Fibroblast of gingiva (primary cell): Measurements from ENCODE around the gene LYVE1.

Experiments
- DNase-seq: peaks from one replicate; pipeline ENCODE4 v3.0.0-alpha.2; 2011; ENCODE audit warnings: low read depth

Gene LYVE1

GRCh38 chr11:10522921-10523320 lies 45.5 kb downstream of the LYVE1 start:
- no peak for DNase-seq

- DNase-seq, result no peak
Observed at GRCh38 chr11:10522276-10522675, 46.2 kb downstream of the LYVE1 start.

GRCh38 chr11:10520562-10520961 lies 47.9 kb downstream of the LYVE1 start:
- DNase-seq, result no peak

- no peak for DNase-seq
Observed at GRCh38 chr11:10519630-10520029, 48.8 kb downstream of the LYVE1 start.

GRCh38 chr11:10518891-10519290 lies 49.6 kb downstream of the LYVE1 start:
- no peak for DNase-seq

- DNase-seq, result no peak
Observed at GRCh38 chr11:10518123-10518522, 50.3 kb downstream of the LYVE1 start.

- no peak for DNase-seq
Observed at GRCh38 chr11:10515418-10515817, 53.0 kb downstream of the LYVE1 start.

GRCh38 chr11:10514709-10515108 lies 53.8 kb downstream of the LYVE1 start:
- no peak for DNase-seq

- DNase-seq, result peak; percentile 29
Observed at GRCh38 chr11:10514202-10514601, 54.3 kb downstream of the LYVE1 start.

- no peak for DNase-seq
Observed at GRCh38 chr11:10511181-10511621, 57.3 kb downstream of the LYVE1 start.
